H9 (cell line): Measurements from ENCODE around the gene SP5. TPM values are rescaled to one million over a fixed set of nuclear protein-coding genes. Genes with fewer than 3 reads are reported as not detected.

Experiments
- DNase-seq: peaks from one replicate; pipeline ENCODE4 v3.0.0-alpha.2; 2017
- H2AFZ ChIP-seq: one replicate; pipeline ENCODE4 v1.6.1; 2013; ENCODE audit warnings: mild to moderate bottlenecking, low read length, control low read depth, moderate library complexity
- H2AK5ac ChIP-seq: 2 replicates; pipeline ENCODE4 v1.6.1; 2013; ENCODE audit warnings: low read length, control low read depth, mixed read lengths; ENCODE audit not compliant: insufficient read length
- H2BK120ac ChIP-seq: one replicate; pipeline ENCODE4 v1.6.1; 2013; ENCODE audit warnings: low read depth, mild to moderate bottlenecking, low read length, control low read depth, inconsistent platforms; ENCODE audit not compliant: poor library complexity, severe bottlenecking
- H2BK12ac ChIP-seq: 2 replicates; pipeline ENCODE4 v1.6.1; 2013; ENCODE audit warnings: low read length, control low read depth, mixed read lengths, low read depth; ENCODE audit not compliant: insufficient read length
- H2BK15ac ChIP-seq: 2 replicates; pipeline ENCODE4 v1.6.1; 2013; ENCODE audit warnings: low read depth, low read length, control low read depth
- H2BK20ac ChIP-seq: one replicate; pipeline ENCODE4 v1.6.1; 2013; ENCODE audit warnings: low read depth, mild to moderate bottlenecking, low read length, control low read depth, inconsistent platforms; ENCODE audit not compliant: poor library complexity, severe bottlenecking
- H2BK5ac ChIP-seq: 2 replicates; pipeline ENCODE4 v1.6.1; 2013; ENCODE audit warnings: low read length, control low read depth, mixed read lengths; ENCODE audit not compliant: insufficient read length
- H3K14ac ChIP-seq: 2 replicates; pipeline ENCODE4 v1.6.1; 2013; ENCODE audit warnings: low read length, control low read depth; ENCODE audit not compliant: insufficient read depth
- H3K18ac ChIP-seq: 2 replicates; pipeline ENCODE4 v1.6.1; 2013; ENCODE audit warnings: low read depth, mild to moderate bottlenecking, mixed read lengths, low read length, control low read depth; ENCODE audit not compliant: insufficient read length
- H3K23ac ChIP-seq: 2 replicates; pipeline ENCODE4 v1.6.1; 2013; ENCODE audit warnings: low read length, control low read depth, mixed read lengths, low read depth; ENCODE audit not compliant: insufficient read length
- H3K23me2 ChIP-seq: 2 replicates; pipeline ENCODE4 v1.6.1; 2013; ENCODE audit warnings: low read depth, mild to moderate bottlenecking, mixed read lengths, low read length, control low read depth; ENCODE audit not compliant: insufficient read length, poor library complexity, severe bottlenecking
- H3K27ac ChIP-seq: 2 replicates; pipeline ENCODE4 v1.5.1; 2013; ENCODE audit warnings: low read length, control low read depth, mixed read lengths, low read depth; ENCODE audit not compliant: insufficient read length
- H3K27me3 ChIP-seq: 2 replicates; pipeline ENCODE4 v1.6.1; 2013; ENCODE audit warnings: low read length, control low read depth, inconsistent platforms; ENCODE audit not compliant: insufficient read depth
- H3K4ac ChIP-seq: 2 replicates; pipeline ENCODE4 v1.6.1; 2013; ENCODE audit warnings: low read depth, mild to moderate bottlenecking, control low read depth, inconsistent platforms, low read length, moderate library complexity
- H3K4me1 ChIP-seq: 2 replicates; pipeline ENCODE4 v1.6.1; 2013; ENCODE audit warnings: low read length, control low read depth, inconsistent platforms; ENCODE audit not compliant: insufficient read depth
- H3K4me2 ChIP-seq: 2 replicates; pipeline ENCODE4 v1.6.1; 2013; ENCODE audit warnings: low read length, control low read depth, mixed read lengths; ENCODE audit not compliant: insufficient read length, insufficient read depth
- H3K56ac ChIP-seq: 2 replicates; pipeline ENCODE4 v1.6.1; 2013; ENCODE audit warnings: low read depth, mild to moderate bottlenecking, mixed read lengths, low read length, control low read depth; ENCODE audit not compliant: insufficient read length
- H3K79me1 ChIP-seq: 2 replicates; pipeline ENCODE4 v1.6.1; 2013; ENCODE audit warnings: low read depth, mild to moderate bottlenecking, moderate library complexity, low read length, control low read depth, inconsistent platforms; ENCODE audit not compliant: insufficient read depth, poor library complexity, severe bottlenecking
- H3K79me2 ChIP-seq: 2 replicates; pipeline ENCODE4 v1.6.1; 2013; ENCODE audit warnings: low read length, control low read depth, inconsistent platforms; ENCODE audit not compliant: insufficient read depth
- H3K9ac ChIP-seq: 2 replicates; pipeline ENCODE4 v1.6.1; 2013; ENCODE audit warnings: low read length, control low read depth, mixed read lengths; ENCODE audit not compliant: insufficient read length; ENCODE audit errors: extremely low read depth
- H3K9me3 ChIP-seq: one replicate; pipeline ENCODE4 v1.6.1; 2013; ENCODE audit warnings: low read depth, low read length, inconsistent platforms; ENCODE audit not compliant: control insufficient read depth
- H3T11ph ChIP-seq: one replicate; pipeline ENCODE4 v1.6.1; 2013; ENCODE audit warnings: mild to moderate bottlenecking, low read length, control low read depth, inconsistent platforms
- H4K20me1 ChIP-seq: one replicate; pipeline ENCODE4 v1.6.1; 2013; ENCODE audit not compliant: control insufficient read depth, insufficient read length, insufficient read depth
- H4K5ac ChIP-seq: 2 replicates; pipeline ENCODE4 v1.6.1; 2013; ENCODE audit warnings: low read depth, mild to moderate bottlenecking, mixed read lengths, low read length, control low read depth; ENCODE audit not compliant: insufficient read length
- H4K8ac ChIP-seq: replicated peaks from 2 replicates; pipeline ENCODE4 v1.6.1; 2013; ENCODE audit warnings: low read length, control low read depth, mixed read lengths, low read depth; ENCODE audit not compliant: insufficient read length
- H4K91ac ChIP-seq: 2 replicates; pipeline ENCODE4 v1.6.1; 2013; ENCODE audit warnings: low read depth, mild to moderate bottlenecking, moderate library complexity, mixed read lengths, low read length, control low read depth; ENCODE audit not compliant: insufficient read length
- H3K27ac Mint-ChIP-seq, 3 experiments: 2 replicates in 2 of 3; 3 replicates in 1 of 3; pipeline ENCODE4 v1.8.0; 2020 to 2021; ENCODE audit warnings: mixed read lengths in 3 of 3, mild to moderate bottlenecking in 1 of 3, moderate library complexity in 1 of 3
- H3K27me3 Mint-ChIP-seq: 2 replicates; pipeline ENCODE4 v1.8.0; 2021; ENCODE audit warnings: low read depth, mild to moderate bottlenecking, moderate library complexity, mixed read lengths
- H3K36me3 Mint-ChIP-seq, 3 experiments: 2 replicates in 2 of 3; 3 replicates in 1 of 3; pipeline ENCODE4 v1.8.0; 2020 to 2021; ENCODE audit warnings: low read depth in 3 of 3, mixed read lengths in 3 of 3; ENCODE audit not compliant: insufficient read depth in 1 of 3
- H3K4me1 Mint-ChIP-seq, 2 experiments: 2 replicates each; pipeline ENCODE4 v1.8.0; 2020; ENCODE audit warnings: mixed read lengths in 2 of 2
- H3K4me3 Mint-ChIP-seq, 2 experiments: 2 replicates in 1 of 2; 3 replicates in 1 of 2; pipeline ENCODE4 v1.8.0; 2020 to 2021; ENCODE audit warnings: mild to moderate bottlenecking in 2 of 2, mixed read lengths in 2 of 2, moderate library complexity in 1 of 2
- H3K9me3 Mint-ChIP-seq, 2 experiments: 2 replicates in 1 of 2; 3 replicates in 1 of 2; pipeline ENCODE4 v1.8.0; 2020; ENCODE audit warnings: mild to moderate bottlenecking in 2 of 2, mixed read lengths in 2 of 2, moderate library complexity in 1 of 2
- WGBS: extraction: QIAGEN DNeasy Blood & Tissue Kit; methylation state at CpG from one replicate; pipeline ENCODE4 v1.1.7; 2013; ENCODE audit warnings: missing lambda C conversion rate, low lambda C conversion rate, mixed read lengths; ENCODE audit not compliant: insufficient read length; ENCODE audit errors: extremely low coverage; 5-methylcytosine and 5-hydroxymethylcytosine counted together
- total RNA-seq: library from RNA; stranded (reverse); gene quantifications from 2 replicates; pipeline ENCODE4 v1.2.1, GENCODE V29; 2021
- TF ChIP-seq, protein P1 (sequence below): fragments of 200-600 bp; sonication (generic); conservative IDR thresholded peaks from 3 replicates; pipeline ENCODE4 v1.8.0; 2021; ENCODE audit warnings: antibody characterized with exemption, mild to moderate bottlenecking

The SP5 gene
- total RNA-seq, 1 experiment from 2014 or later: 1.7 TPM

DNA sequence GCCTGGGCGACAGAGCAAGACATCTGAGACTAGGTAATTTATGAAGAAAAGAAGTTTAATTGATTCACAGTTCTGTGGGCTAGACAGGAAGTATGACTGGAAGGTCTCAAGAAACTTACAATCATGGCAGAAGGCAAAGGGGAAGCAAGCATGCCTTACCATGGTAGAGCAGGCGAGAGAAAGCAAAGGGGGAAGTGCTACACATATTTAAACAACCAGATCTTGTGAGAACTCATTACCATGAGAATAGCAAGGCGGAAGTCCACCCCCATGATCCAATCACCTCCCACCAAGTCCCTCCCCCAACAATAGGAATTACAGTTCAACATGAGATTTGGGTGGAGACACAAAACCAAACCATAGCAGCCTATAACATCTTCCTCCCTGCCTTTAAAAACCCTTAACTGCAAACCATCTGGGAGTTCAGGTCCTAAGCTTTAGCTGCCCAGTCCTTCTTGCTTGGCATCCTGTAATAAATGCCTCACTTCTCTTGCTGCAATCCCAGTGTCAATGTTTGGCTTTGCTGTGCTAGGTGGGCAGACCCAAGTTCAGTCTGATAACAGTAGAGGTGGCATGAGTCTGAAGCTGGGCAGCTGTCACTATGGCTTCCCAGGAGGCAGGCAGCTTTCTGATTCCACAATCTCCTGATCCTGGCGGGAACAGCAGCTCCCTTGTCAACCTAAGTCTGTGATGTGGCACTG is 11.2 kb upstream of the SP5 start:
- no peak overlapping the region for H3K56ac ChIP-seq
- no peak overlapping the region for H2BK15ac ChIP-seq
- Mint-ChIP-seq H3K27ac (peak overlapping the region in 1 of 3 experiments; percentile 69; a peak in 1 of 7 replicates), H3K4me3 (peak overlapping the region in 1 of 2 experiments; percentile 6; a peak in 2 of 5 replicates), H3K36me3 (peaks cover 5 to 8% (median 5%) of the 10 kb centered on the region in 3 experiments), H3K27me3 (peaks cover 41% of the 10 kb centered on the region), H3K9me3 (peaks cover 5 to 13% of the 10 kb centered on the region in 2 experiments), H3K4me1 (peaks cover 19 to 20% of the 10 kb centered on the region in 2 experiments)
- no peaks in the 10 kb centered on the region; the same call in 1 of the 2 replicates for H3K4me1 ChIP-seq
- H4K5ac ChIP-seq: no peak overlapping the region
- H3K4ac ChIP-seq: no peak overlapping the region
- H4K8ac ChIP-seq: no peak overlapping the region
- no peaks in the 10 kb centered on the region for H4K20me1 ChIP-seq
- H3K79me2 ChIP-seq: no peaks in the 10 kb centered on the region
- no peak for DNase-seq
- no peak overlapping the region for H3K4me2 ChIP-seq
- H2AFZ ChIP-seq: no peak overlapping the region
- H2BK120ac ChIP-seq: no peak overlapping the region
- no CpG with 5 or more reads among the region's 4 CpGs for WGBS
- H3K18ac ChIP-seq: peak overlapping the region; percentile 67
- 0 out of 2 replicates have a peak overlapping the region, but pooled peaks have one; percentile 8 for H3K14ac ChIP-seq
- peaks cover 7% of the 10 kb centered on the region for H3K9me3 ChIP-seq
- H3T11ph ChIP-seq: no peak overlapping the region
- TF ChIP-seq, protein P1, sequence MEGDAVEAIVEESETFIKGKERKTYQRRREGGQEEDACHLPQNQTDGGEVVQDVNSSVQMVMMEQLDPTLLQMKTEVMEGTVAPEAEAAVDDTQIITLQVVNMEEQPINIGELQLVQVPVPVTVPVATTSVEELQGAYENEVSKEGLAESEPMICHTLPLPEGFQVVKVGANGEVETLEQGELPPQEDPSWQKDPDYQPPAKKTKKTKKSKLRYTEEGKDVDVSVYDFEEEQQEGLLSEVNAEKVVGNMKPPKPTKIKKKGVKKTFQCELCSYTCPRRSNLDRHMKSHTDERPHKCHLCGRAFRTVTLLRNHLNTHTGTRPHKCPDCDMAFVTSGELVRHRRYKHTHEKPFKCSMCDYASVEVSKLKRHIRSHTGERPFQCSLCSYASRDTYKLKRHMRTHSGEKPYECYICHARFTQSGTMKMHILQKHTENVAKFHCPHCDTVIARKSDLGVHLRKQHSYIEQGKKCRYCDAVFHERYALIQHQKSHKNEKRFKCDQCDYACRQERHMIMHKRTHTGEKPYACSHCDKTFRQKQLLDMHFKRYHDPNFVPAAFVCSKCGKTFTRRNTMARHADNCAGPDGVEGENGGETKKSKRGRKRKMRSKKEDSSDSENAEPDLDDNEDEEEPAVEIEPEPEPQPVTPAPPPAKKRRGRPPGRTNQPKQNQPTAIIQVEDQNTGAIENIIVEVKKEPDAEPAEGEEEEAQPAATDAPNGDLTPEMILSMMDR: no peak
- no peak overlapping the region for H2BK12ac ChIP-seq
- no peak overlapping the region for H2BK5ac ChIP-seq
- no peak overlapping the region for H2AK5ac ChIP-seq
- H2BK20ac ChIP-seq: no peak overlapping the region
- no peak overlapping the region for H3K27ac ChIP-seq
- peaks cover 3% of the 10 kb centered on the region; the same call in 1 of the 2 replicates for H3K27me3 ChIP-seq
- H3K23ac ChIP-seq: no peak overlapping the region
- H3K79me1 ChIP-seq: no peaks in the 10 kb centered on the region
- no peak overlapping the region for H3K9ac ChIP-seq
- H4K91ac ChIP-seq: no peak overlapping the region
- no peaks in the 10 kb centered on the region for H3K23me2 ChIP-seq
